Measurements from ENCODE around the gene CYFIP1. TPM values are rescaled to one million over a fixed set of nuclear protein-coding genes. Genes with fewer than 3 reads are reported as not detected.

Gene CYFIP1
- total RNA-seq, 1 experiment from 2014 or later, result 112 TPM

GRCh38 chr15:22954326-22954725 is 25.8 kb downstream of the CYFIP1 start:
- BruUV-seq (replicated peaks), result no TSS peak
- ChIA-PET POLR2A (ENCODE audit: low non-redundant PET) (no interaction called here), CTCF (no interaction called here)
- intact Hi-C loops (cut with micrococcal nuclease; ENCODE audit: unreplicated experiment), result no loop called here
- Histone ChIP-seq H3K4me3 (ENCODE audit: low read depth, low read length, poor library complexity, severe bottlenecking) (no peak overlapping the region), H3K9me3 (ENCODE audit: low read depth, low read length, poor library complexity, severe bottlenecking) (no peaks in the 10 kb centered on the region), H3K27ac (ENCODE audit: low read depth, low read length, poor library complexity, severe bottlenecking) (peak overlapping the region; percentile 7), H3K36me3 (ENCODE audit: insufficient read depth, low read length, poor library complexity, severe bottlenecking) (no peaks in the 10 kb centered on the region), H3K4me1 (ENCODE audit: insufficient read depth, low read length, poor library complexity, severe bottlenecking) (peaks cover 29% of the 10 kb centered on the region), H3K27me3 (replicated peaks; ENCODE audit: insufficient read depth, low read depth, low read length, poor library complexity) (no peaks in the 10 kb centered on the region)
- TF ChIP-seq, protein P1, sequence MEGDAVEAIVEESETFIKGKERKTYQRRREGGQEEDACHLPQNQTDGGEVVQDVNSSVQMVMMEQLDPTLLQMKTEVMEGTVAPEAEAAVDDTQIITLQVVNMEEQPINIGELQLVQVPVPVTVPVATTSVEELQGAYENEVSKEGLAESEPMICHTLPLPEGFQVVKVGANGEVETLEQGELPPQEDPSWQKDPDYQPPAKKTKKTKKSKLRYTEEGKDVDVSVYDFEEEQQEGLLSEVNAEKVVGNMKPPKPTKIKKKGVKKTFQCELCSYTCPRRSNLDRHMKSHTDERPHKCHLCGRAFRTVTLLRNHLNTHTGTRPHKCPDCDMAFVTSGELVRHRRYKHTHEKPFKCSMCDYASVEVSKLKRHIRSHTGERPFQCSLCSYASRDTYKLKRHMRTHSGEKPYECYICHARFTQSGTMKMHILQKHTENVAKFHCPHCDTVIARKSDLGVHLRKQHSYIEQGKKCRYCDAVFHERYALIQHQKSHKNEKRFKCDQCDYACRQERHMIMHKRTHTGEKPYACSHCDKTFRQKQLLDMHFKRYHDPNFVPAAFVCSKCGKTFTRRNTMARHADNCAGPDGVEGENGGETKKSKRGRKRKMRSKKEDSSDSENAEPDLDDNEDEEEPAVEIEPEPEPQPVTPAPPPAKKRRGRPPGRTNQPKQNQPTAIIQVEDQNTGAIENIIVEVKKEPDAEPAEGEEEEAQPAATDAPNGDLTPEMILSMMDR (conservative IDR thresholded peaks at IDR 0.05; ENCODE audit: low read depth, low read length), result no peak
- TF ChIP-seq EZH2 (IDR thresholded peaks at IDR 0.05; ENCODE audit: borderline replicate concordance, low read depth, low read length, poor library complexity, severe bottlenecking), result no peak
- DNase-seq (ENCODE audit: low spot score), result no peak

GRCh38 chr15:22952796-22953579 is 27.2 kb downstream of the CYFIP1 start:
- H3K4me3 ChIP-seq (ENCODE audit: low read depth, low read length, poor library complexity, severe bottlenecking), result no peak overlapping the region
- TF ChIP-seq EZH2 (IDR thresholded peaks at IDR 0.05; ENCODE audit: borderline replicate concordance, low read depth, low read length, poor library complexity, severe bottlenecking), result no peak
- TF ChIP-seq, protein P1 (conservative IDR thresholded peaks at IDR 0.05; ENCODE audit: low read depth, low read length), result no peak
- H3K4me1 ChIP-seq (ENCODE audit: insufficient read depth, low read length, poor library complexity, severe bottlenecking), result peaks cover 39% of the 10 kb centered on the region
- intact Hi-C loops (cut with micrococcal nuclease; ENCODE audit: unreplicated experiment), result loop anchor here (2.0 kb wide), 1 partner anchor 26 kb away; no protein-coding TSS in a partner anchor
- H3K9me3 ChIP-seq (ENCODE audit: low read depth, low read length, poor library complexity, severe bottlenecking), result no peaks in the 10 kb centered on the region
- H3K36me3 ChIP-seq (ENCODE audit: insufficient read depth, low read length, poor library complexity, severe bottlenecking), result no peaks in the 10 kb centered on the region
- no TSS peak for BruUV-seq (replicated peaks)
- peak; percentile 75 for DNase-seq (ENCODE audit: low spot score)
- no peaks in the 10 kb centered on the region for H3K27me3 ChIP-seq (replicated peaks; ENCODE audit: insufficient read depth, low read depth, low read length, poor library complexity)
- CTCF ChIA-PET, result no interaction called here
- peak overlapping the region; percentile 75 for H3K27ac ChIP-seq (ENCODE audit: low read depth, low read length, poor library complexity, severe bottlenecking)
- POLR2A ChIA-PET (ENCODE audit: low non-redundant PET), result interaction anchor here (0.6 kb wide), 1 partner anchor 22 kb away, joined by 3 read pairs; no protein-coding TSS in a partner anchor

DNA sequence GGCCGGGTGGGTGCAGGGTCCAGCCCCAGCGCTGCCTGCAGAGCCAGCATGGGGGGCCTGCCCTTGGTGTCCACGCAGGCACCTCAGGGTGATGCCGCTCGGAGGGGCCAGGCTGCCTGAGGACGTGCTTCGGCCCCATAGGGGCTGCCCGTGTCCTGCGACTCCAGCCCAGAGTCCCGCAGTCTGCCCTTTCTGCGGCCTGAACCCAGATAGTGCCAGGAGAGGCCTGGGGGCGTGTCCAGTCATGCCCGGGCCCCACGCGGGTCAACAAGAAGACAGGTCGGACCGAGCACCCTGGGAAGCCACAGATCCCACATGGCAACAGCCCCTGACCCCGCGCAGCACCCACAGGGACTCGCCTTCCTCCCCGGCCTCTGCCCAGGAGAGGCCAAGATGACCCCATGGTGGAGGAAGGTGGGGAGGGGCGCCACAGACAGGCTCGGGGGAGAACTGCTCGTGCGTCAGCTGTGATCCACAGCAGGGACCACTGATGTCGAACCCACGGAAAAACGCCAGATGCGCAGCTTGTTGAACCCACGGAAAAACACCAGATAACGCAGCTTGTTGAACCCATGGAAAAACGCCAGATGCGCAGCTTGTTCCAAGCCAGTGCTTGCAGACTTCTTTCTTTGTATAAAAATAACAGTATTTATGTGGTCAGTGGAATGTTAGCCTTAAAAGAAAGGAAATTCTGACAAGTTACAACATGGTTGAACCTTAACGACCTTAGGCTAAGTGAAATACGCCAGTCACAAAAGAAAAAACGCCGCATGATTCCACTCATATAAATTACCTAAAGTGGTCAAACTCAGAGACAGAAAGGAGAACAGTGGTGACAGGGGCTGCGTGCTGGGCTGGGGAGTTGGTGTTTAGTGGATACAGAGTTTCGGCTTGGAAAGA is 28.5 kb downstream of the CYFIP1 start:
- no TSS peak for BruUV-seq (replicated peaks)

More for the DNA sequence above, 28.5 kb downstream of the CYFIP1 start:
- DNase-seq (ENCODE audit: low spot score), result no peak
- Histone ChIP-seq H3K27ac (ENCODE audit: low read depth, low read length, poor library complexity, severe bottlenecking) (peak overlapping the region; percentile 23), H3K36me3 (ENCODE audit: insufficient read depth, low read length, poor library complexity, severe bottlenecking) (no peaks in the 10 kb centered on the region), H3K4me1 (ENCODE audit: insufficient read depth, low read length, poor library complexity, severe bottlenecking) (peaks cover 45% of the 10 kb centered on the region), H3K4me3 (ENCODE audit: low read depth, low read length, poor library complexity, severe bottlenecking) (no peak overlapping the region), H3K27me3 (replicated peaks; ENCODE audit: insufficient read depth, low read depth, low read length, poor library complexity) (no peaks in the 10 kb centered on the region), H3K9me3 (ENCODE audit: low read depth, low read length, poor library complexity, severe bottlenecking) (no peaks in the 10 kb centered on the region)
- TF ChIP-seq EZH2 (IDR thresholded peaks at IDR 0.05; ENCODE audit: borderline replicate concordance, low read depth, low read length, poor library complexity, severe bottlenecking), result no peak
- TF ChIP-seq, protein P1 (conservative IDR thresholded peaks at IDR 0.05; ENCODE audit: low read depth, low read length), result no peak
- ChIA-PET CTCF (interaction anchor here (0.7 kb wide), 1 partner anchor 18 kb away, joined by 4 read pairs; no protein-coding TSS in a partner anchor), POLR2A (ENCODE audit: low non-redundant PET) (interaction anchor here (0.7 kb wide), 1 partner anchor 15 kb away, joined by 3 read pairs; no protein-coding TSS in a partner anchor)
- intact Hi-C loops (cut with micrococcal nuclease; ENCODE audit: unreplicated experiment), result loop anchor here (2.0 kb wide), 1 partner anchor 27 kb away; no protein-coding TSS in a partner anchor
